Liver (tissue), 9 donors: ENCODE results near the gene PBX4. TPM values are rescaled to one million over a fixed set of nuclear protein-coding genes. Genes with fewer than 3 reads are reported as not detected.

Experiments
- DNase-seq: peaks from one replicate; pipeline ENCODE4 v3.0.0-alpha.2; 2017; ENCODE audit warnings: low spot score
- H3K27ac ChIP-seq, 2 donors: one replicate each; pipeline ENCODE4 v1.7.0; 2013; ENCODE audit warnings: inconsistent platforms in 2 of 2, low read length in 2 of 2, control low read depth in 1 of 2, low read depth in 1 of 2, mild to moderate bottlenecking in 1 of 2
- H3K27me3 ChIP-seq, 4 donors: one replicate each; pipeline versions ENCODE4 v1.6.1 to v1.7.0; 2013; ENCODE audit warnings: low read length in 3 of 4, inconsistent platforms in 1 of 4, mild to moderate bottlenecking in 1 of 4, moderate library complexity in 1 of 4; ENCODE audit not compliant: control insufficient read depth in 4 of 4, insufficient read depth in 4 of 4
- H3K36me3 ChIP-seq, 4 donors: one replicate each; pipeline versions ENCODE4 v1.6.1 to v1.7.0; 2013; ENCODE audit warnings: low read length in 3 of 4, mild to moderate bottlenecking in 3 of 4, low read depth in 1 of 4, moderate library complexity in 1 of 4; ENCODE audit not compliant: control insufficient read depth in 4 of 4, insufficient read depth in 3 of 4
- H3K4me1 ChIP-seq, 4 donors: one replicate each; pipeline versions ENCODE4 v1.6.1 to v1.7.0; 2013; ENCODE audit warnings: low read length in 3 of 4, mild to moderate bottlenecking in 3 of 4, moderate library complexity in 1 of 4; ENCODE audit not compliant: control insufficient read depth in 4 of 4, insufficient read depth in 4 of 4
- H3K4me3 ChIP-seq, 3 donors: one replicate each; pipeline versions ENCODE4 v1.6.1 to v1.7.0; 2013; ENCODE audit warnings: low read length in 3 of 3, control low read depth in 1 of 3, low read depth in 1 of 3, mild to moderate bottlenecking in 1 of 3
- H3K9ac ChIP-seq, 2 donors: one replicate each; pipeline ENCODE4 v1.7.0; 2013; ENCODE audit warnings: low read length in 2 of 2, mild to moderate bottlenecking in 2 of 2, moderate library complexity in 2 of 2, control low read depth in 1 of 2, low read depth in 1 of 2
- H3K9me3 ChIP-seq, 4 donors: one replicate each; pipeline versions ENCODE4 v1.6.1 to v1.7.0; 2013; ENCODE audit warnings: low read length in 3 of 4; ENCODE audit not compliant: control insufficient read depth in 4 of 4
- EGR1 ChIP-seq, 2 donors: IDR thresholded peaks; 2 replicates each; pipeline ENCODE4 v1.6.1; 2016 to 2018; ENCODE audit warnings: antibody characterized with exemption in 2 of 2, low read depth in 2 of 2
- FOXA1 ChIP-seq: IDR thresholded peaks from 2 replicates; pipeline ENCODE4 v1.6.1; 2016; ENCODE audit warnings: antibody characterized with exemption
- FOXA2 ChIP-seq: IDR thresholded peaks from 2 replicates; pipeline ENCODE4 v1.6.1; 2016; ENCODE audit warnings: antibody characterized with exemption
- GABPA ChIP-seq, 2 donors: IDR thresholded peaks in 1 of 2; conservative IDR thresholded peaks in 1 of 2; 2 replicates each; pipeline ENCODE4 v1.6.1; 2016; ENCODE audit warnings: antibody characterized with exemption in 2 of 2, mild to moderate bottlenecking in 1 of 2, moderate library complexity in 1 of 2
- HNF4A ChIP-seq, 2 donors: conservative IDR thresholded peaks; 2 replicates each; pipeline ENCODE4 v1.6.1; 2016; ENCODE audit warnings: antibody characterized with exemption in 2 of 2, mild to moderate bottlenecking in 2 of 2
- JUND ChIP-seq, 2 donors: IDR thresholded peaks; 2 replicates each; pipeline ENCODE4 v1.6.1; 2016; ENCODE audit warnings: antibody characterized with exemption in 2 of 2
- NR2F2 ChIP-seq: IDR thresholded peaks from 2 replicates; pipeline ENCODE4 v1.6.1; 2016; ENCODE audit warnings: antibody characterized with exemption
- RXRA ChIP-seq, 2 donors: IDR thresholded peaks; 2 replicates each; pipeline ENCODE4 v1.6.1; 2017 to 2018; ENCODE audit warnings: antibody characterized with exemption in 2 of 2, mild to moderate bottlenecking in 1 of 2
- SP1 ChIP-seq: IDR thresholded peaks from 2 replicates; pipeline ENCODE4 v1.6.1; 2018; ENCODE audit warnings: antibody characterized with exemption, mild to moderate bottlenecking
- TAF1 ChIP-seq: conservative IDR thresholded peaks from 2 replicates; pipeline ENCODE4 v1.6.1; 2016; ENCODE audit warnings: antibody characterized with exemption, mild to moderate bottlenecking
- YY1 ChIP-seq: IDR thresholded peaks from 2 replicates; pipeline ENCODE4 v1.6.1; 2016; ENCODE audit warnings: antibody characterized with exemption, mild to moderate bottlenecking
- WGBS: extraction: QIAGEN DNeasy Blood & Tissue Kit; methylation state at CpG from one replicate; pipeline ENCODE4 v1.1.7; 2013; 5-methylcytosine and 5-hydroxymethylcytosine counted together
- polyA plus RNA-seq, 2 donors: library from polyadenylated mRNA; stranded (reverse) in 1 of 2; unstranded in 1 of 2; fragments of 200-250 nt in 1 of 2; fragments of >200 nt in 1 of 2; fragmentation: Nextera tagmentation in 1 of 2; extraction: Ambion mirVana in 1 of 2; gene quantifications; one replicate each; pipeline versions ENCODE4 v1.2.1 to v1.2.3, GENCODE V29; 2013 to 2015
- total RNA-seq, 2 donors: library from RNA; depleted of rRNA; stranded (reverse); fragments of >200 nt; gene quantifications; one replicate each; pipeline ENCODE4 v1.2.3, GENCODE V29; 2014
- TF ChIP-seq, protein P1 (sequence below): IDR thresholded peaks from 2 replicates; pipeline ENCODE4 v1.6.1; 2016; ENCODE audit warnings: antibody characterized with exemption
- TF ChIP-seq, protein P2 (sequence below): IDR thresholded peaks from 2 replicates; pipeline ENCODE4 v1.6.1; 2016; ENCODE audit warnings: antibody characterized with exemption
- TF ChIP-seq, protein P3 (sequence below): IDR thresholded peaks from 2 replicates; pipeline ENCODE4 v1.6.1; 2016; ENCODE audit warnings: antibody characterized with exemption
- TF ChIP-seq, protein P4 (sequence below): fragments of 150-350 bp; IDR thresholded peaks from 2 replicates; pipeline ENCODE4 v1.5.1; 2017; ENCODE audit warnings: improper control_type of control experiment, low read depth, low read length; ENCODE audit not compliant: missing input control
- TF ChIP-seq, protein P5 (sequence below): IDR thresholded peaks from 2 replicates; pipeline ENCODE4 v1.6.1; 2016; ENCODE audit warnings: antibody characterized with exemption, mild to moderate bottlenecking
- donor health status: healthy.
- donor health status: healthy.
- donor health status: healthy.
- donor health status: healthy.
- donor health status: healthy.

PBX4 gene
- total and polyA plus RNA-seq, 4 donors = 0.19 to 0.59 (median 0.21) TPM; not detected in 1

DNA sequence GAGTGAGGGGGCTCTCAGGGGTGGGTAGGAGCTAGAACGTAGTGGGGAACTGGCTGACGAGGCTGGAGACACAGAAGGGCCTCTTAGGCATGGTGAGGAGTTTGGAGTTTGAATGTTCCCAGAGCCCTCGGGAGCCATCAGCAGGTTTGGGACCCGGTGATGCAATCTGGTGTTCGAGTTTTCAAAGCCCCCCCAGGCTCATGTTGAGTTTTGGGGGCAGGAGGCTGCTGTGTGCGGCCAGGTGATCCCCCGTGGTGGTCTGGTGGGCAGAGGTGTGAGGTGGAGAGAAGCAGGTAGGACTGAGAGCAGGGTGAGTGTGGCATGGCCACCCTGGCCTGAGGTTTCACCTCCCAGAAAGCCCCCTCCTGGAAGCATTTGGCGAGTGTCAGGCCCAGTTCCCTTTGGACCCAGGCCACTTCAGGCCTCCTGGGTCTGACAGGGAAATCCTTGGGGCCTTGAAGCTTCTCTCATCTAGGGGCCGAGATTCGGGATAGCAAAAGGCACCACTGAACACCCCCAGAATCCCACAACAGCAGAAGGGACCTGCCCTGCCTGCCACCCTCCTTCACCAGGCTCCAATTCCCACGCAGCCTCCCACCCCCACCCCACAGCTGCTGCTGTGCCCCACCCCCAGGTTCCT, 88.6 kb downstream of the PBX4 start:
- H3K27ac ChIP-seq = no peak overlapping the region
- no peak for DNase-seq
- no peaks in the 10 kb centered on the region for H3K9me3 ChIP-seq
- no peak overlapping the region for H3K4me3 ChIP-seq
- H3K9ac ChIP-seq = no peak overlapping the region
- H3K27me3 ChIP-seq = no peaks in the 10 kb centered on the region
- 81% methylated on average over 11 of the region's 11 CpGs for WGBS
- H3K4me1 ChIP-seq = peaks cover 0 to 7% (median 3%) of the 10 kb centered on the region in 4 donors
- H3K36me3 ChIP-seq = peaks cover 0 to 10% (median 6%) of the 10 kb centered on the region in 4 donors
- TF ChIP-seq TAF1 (no peak), EGR1 (IDR thresholded peaks at IDR 0.05; ENCODE audit: low read depth in 2 of 2) (no peak), GABPA (IDR thresholded peaks at IDR 0.05 in 1 of 2, conservative IDR thresholded peaks at IDR 0.05 in 1 of 2) (no peak), NR2F2 (no peak), YY1 (no peak), FOXA1 (no peak), JUND (IDR thresholded peaks at IDR 0.05) (no peak), HNF4A (conservative IDR thresholded peaks at IDR 0.05) (no peak), FOXA2 (no peak), SP1 (no peak)
- TF ChIP-seq, protein P1, sequence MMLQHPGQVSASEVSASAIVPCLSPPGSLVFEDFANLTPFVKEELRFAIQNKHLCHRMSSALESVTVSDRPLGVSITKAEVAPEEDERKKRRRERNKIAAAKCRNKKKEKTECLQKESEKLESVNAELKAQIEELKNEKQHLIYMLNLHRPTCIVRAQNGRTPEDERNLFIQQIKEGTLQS = no peak
- TF ChIP-seq, protein P2, sequence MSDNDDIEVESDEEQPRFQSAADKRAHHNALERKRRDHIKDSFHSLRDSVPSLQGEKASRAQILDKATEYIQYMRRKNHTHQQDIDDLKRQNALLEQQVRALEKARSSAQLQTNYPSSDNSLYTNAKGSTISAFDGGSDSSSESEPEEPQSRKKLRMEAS = no peak
- TF ChIP-seq, protein P3, sequence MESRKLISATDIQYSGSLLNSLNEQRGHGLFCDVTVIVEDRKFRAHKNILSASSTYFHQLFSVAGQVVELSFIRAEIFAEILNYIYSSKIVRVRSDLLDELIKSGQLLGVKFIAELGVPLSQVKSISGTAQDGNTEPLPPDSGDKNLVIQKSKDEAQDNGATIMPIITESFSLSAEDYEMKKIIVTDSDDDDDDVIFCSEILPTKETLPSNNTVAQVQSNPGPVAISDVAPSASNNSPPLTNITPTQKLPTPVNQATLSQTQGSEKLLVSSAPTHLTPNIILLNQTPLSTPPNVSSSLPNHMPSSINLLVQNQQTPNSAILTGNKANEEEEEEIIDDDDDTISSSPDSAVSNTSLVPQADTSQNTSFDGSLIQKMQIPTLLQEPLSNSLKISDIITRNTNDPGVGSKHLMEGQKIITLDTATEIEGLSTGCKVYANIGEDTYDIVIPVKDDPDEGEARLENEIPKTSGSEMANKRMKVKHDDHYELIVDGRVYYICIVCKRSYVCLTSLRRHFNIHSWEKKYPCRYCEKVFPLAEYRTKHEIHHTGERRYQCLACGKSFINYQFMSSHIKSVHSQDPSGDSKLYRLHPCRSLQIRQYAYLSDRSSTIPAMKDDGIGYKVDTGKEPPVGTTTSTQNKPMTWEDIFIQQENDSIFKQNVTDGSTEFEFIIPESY = no peak
- TF ChIP-seq, protein P4, sequence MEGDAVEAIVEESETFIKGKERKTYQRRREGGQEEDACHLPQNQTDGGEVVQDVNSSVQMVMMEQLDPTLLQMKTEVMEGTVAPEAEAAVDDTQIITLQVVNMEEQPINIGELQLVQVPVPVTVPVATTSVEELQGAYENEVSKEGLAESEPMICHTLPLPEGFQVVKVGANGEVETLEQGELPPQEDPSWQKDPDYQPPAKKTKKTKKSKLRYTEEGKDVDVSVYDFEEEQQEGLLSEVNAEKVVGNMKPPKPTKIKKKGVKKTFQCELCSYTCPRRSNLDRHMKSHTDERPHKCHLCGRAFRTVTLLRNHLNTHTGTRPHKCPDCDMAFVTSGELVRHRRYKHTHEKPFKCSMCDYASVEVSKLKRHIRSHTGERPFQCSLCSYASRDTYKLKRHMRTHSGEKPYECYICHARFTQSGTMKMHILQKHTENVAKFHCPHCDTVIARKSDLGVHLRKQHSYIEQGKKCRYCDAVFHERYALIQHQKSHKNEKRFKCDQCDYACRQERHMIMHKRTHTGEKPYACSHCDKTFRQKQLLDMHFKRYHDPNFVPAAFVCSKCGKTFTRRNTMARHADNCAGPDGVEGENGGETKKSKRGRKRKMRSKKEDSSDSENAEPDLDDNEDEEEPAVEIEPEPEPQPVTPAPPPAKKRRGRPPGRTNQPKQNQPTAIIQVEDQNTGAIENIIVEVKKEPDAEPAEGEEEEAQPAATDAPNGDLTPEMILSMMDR = no peak

DNA sequence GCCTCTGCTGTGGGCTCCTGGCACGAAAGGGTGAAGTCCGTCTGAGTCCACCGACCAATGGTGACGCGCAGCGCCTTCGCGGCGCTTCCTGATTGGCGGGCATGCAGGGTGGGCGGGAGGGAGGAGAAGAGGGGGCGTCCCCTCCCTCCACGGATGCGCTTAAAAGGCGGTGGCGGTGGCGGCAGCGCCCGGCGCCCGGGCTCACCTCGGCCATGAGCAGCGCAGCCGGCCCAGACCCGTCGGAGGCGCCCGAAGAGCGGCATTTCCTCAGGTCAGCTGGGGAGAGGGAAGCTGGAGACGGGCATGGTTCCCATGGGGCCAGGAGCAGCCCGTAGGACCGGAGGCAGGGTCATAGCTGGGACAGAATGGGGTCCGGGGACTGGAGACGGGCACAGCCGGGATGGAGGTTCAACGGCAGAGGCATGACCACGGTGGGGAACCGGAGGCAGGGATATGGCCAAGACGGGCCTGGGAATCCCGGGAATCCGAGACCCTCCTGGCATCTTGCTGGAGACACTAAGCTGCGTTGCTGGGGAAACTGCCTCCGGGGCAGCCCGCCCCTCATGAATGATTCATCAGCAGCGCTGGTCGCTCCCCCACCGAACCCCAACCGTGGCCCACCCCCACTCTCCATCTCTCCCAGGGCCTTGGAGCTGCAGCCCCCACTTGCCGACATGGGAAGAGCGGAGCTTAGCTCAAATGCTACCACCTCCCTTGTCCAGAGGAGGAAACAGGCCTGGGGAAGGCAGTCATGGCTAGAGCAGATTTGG, 89.6 kb downstream of the PBX4 start, which contains the start of gene YJEFN3:
YJEFN3 (plus strand) TSS at position 191 of the 770 bp plus-strand sequence; CDS start at position 213, 22 bp downstream.
- Histone ChIP-seq H3K36me3 (peaks cover 0 to 10% (median 6%) of the 10 kb centered on the region in 4 donors), H3K27me3 (no peaks in the 10 kb centered on the region), H3K9me3 (no peaks in the 10 kb centered on the region), H3K27ac (no peak within 1 kb of the TSS), H3K9ac (no peak within 1 kb of the TSS), H3K4me3 (no peak within 1 kb of the TSS), H3K4me1 (peaks cover 0 to 7% (median 3%) of the 10 kb centered on the region in 4 donors)
- 87% methylated on average over 50 of the region's 50 CpGs for WGBS
- TF ChIP-seq JUND (IDR thresholded peaks at IDR 0.05) (no peak), FOXA1 (no peak), NR2F2 (no peak), EGR1 (IDR thresholded peaks at IDR 0.05; ENCODE audit: low read depth in 2 of 2) (no peak), TAF1 (no peak), GABPA (IDR thresholded peaks at IDR 0.05 in 1 of 2, conservative IDR thresholded peaks at IDR 0.05 in 1 of 2) (no peak), RXRA (IDR thresholded peaks at IDR 0.05) (no peak), YY1 (no peak)
- TF ChIP-seq, protein P4 = no peak
- TF ChIP-seq, protein P5, sequence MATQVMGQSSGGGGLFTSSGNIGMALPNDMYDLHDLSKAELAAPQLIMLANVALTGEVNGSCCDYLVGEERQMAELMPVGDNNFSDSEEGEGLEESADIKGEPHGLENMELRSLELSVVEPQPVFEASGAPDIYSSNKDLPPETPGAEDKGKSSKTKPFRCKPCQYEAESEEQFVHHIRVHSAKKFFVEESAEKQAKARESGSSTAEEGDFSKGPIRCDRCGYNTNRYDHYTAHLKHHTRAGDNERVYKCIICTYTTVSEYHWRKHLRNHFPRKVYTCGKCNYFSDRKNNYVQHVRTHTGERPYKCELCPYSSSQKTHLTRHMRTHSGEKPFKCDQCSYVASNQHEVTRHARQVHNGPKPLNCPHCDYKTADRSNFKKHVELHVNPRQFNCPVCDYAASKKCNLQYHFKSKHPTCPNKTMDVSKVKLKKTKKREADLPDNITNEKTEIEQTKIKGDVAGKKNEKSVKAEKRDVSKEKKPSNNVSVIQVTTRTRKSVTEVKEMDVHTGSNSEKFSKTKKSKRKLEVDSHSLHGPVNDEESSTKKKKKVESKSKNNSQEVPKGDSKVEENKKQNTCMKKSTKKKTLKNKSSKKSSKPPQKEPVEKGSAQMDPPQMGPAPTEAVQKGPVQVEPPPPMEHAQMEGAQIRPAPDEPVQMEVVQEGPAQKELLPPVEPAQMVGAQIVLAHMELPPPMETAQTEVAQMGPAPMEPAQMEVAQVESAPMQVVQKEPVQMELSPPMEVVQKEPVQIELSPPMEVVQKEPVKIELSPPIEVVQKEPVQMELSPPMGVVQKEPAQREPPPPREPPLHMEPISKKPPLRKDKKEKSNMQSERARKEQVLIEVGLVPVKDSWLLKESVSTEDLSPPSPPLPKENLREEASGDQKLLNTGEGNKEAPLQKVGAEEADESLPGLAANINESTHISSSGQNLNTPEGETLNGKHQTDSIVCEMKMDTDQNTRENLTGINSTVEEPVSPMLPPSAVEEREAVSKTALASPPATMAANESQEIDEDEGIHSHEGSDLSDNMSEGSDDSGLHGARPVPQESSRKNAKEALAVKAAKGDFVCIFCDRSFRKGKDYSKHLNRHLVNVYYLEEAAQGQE = no peak
- TF ChIP-seq, protein P2 = no peak
- DNase-seq = no peak
